Activated CD8-positive, alpha-beta T cell treated with anti-CD3 and anti-CD28 coated beads, Interleukin-2, amount 10 ng/mL, durations not matched to agents 7 days and 5 days (primary cell): ENCODE results near the gene ZFP69B. TPM values are rescaled to one million over a fixed set of nuclear protein-coding genes. Genes with fewer than 3 reads are reported as not detected.
"Not testable (repeated sequence)": the region's sequence is repeated elsewhere in the genome, so short reads cannot be mapped to it uniquely, and the experiment has no call there.

Source experiments
- ATAC-seq: fragments of 150-1000 bp; cut with Tn5 transposase; one replicate; pipeline ENCODE4 v1.10.0; 2021; ENCODE audit warnings: moderate library complexity
- CTCF ChIA-PET: fragments of 350-600 bp; sonication (Branson Sonifier 250); formaldehyde crosslinking; loops from one replicate; lab custom pipeline; 2021; ENCODE audit warnings: antibody characterized with exemption; lab: Charles Lee
- POLR2A ChIA-PET: fragments of 350-600 bp; sonication (Branson Sonifier 250); formaldehyde crosslinking; loops from one replicate; lab custom pipeline; 2021; ENCODE audit warnings: antibody characterized with exemption; lab: Charles Lee
- DNase-seq: peaks from one replicate; pipeline ENCODE4 v3.0.0-alpha.2; 2020
- H3K27ac Mint-ChIP-seq: one replicate; pipeline ENCODE4 v1.8.0; 2021; ENCODE audit warnings: mild to moderate bottlenecking, mixed read lengths
- H3K27me3 Mint-ChIP-seq: one replicate; pipeline ENCODE4 v1.8.0; 2021; ENCODE audit warnings: low read depth, mixed read lengths
- H3K36me3 Mint-ChIP-seq: one replicate; pipeline ENCODE4 v1.8.0; 2021; ENCODE audit warnings: low read depth, mixed read lengths
- H3K4me1 Mint-ChIP-seq: one replicate; pipeline ENCODE4 v1.8.0; 2021; ENCODE audit warnings: low read depth, mixed read lengths
- H3K4me3 Mint-ChIP-seq: one replicate; pipeline ENCODE4 v1.8.0; 2021; ENCODE audit warnings: mild to moderate bottlenecking, mixed read lengths
- H3K9me3 Mint-ChIP-seq: one replicate; pipeline ENCODE4 v1.8.0; 2022; ENCODE audit warnings: mixed read lengths; ENCODE audit not compliant: insufficient read depth
- total RNA-seq, 2 experiments: library from RNA; stranded (reverse); gene quantifications; one replicate each; pipeline ENCODE4 v1.2.3, GENCODE V29; 2021

The ZFP69B gene
- total RNA-seq, 2 experiments from 2014 or later: 3.6 to 3.8 TPM

GRCh38 chr1:40478276-40478675, 28.0 kb downstream of the ZFP69B start:
- Mint-ChIP-seq H3K4me3 (peak overlapping the region; percentile 72), H3K9me3 (peaks cover 30% of the 10 kb centered on the region)
- POLR2A ChIA-PET: interaction anchor here (2.3 kb wide), 1 partner anchor 30 kb away, joined by 15 read pairs; the partner anchor contains the start of gene EXO5

DNA sequence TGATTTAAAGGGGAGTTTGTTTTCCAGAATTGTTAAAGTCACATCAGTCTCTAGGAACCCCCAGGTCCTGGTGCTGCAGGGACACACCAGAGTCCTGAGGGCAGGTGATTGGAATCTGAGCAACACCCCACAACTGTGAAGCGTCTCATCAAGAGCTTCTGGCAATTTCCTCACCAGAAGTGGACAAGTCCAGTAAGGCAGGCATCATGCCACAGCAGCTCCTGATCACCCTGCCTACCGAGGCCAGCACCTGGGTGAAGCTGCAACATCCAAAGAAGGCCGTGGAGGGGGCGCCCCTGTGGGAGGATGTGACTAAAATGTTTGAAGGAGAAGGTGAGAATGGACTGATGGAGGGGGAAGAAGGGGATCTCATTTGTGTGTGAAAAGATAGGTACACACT, 28.9 kb downstream of the ZFP69B start:
- peaks cover 21% of the 10 kb centered on the region for H3K9me3 Mint-ChIP-seq
- DNase-seq (peak; percentile 21), ATAC-seq (no peak)
- H3K4me3 Mint-ChIP-seq: no peak overlapping the region
- H3K27me3 Mint-ChIP-seq: no peaks in the 10 kb centered on the region
- peaks cover 53% of the 10 kb centered on the region for H3K36me3 Mint-ChIP-seq
- ChIA-PET POLR2A (interaction anchor here (2.3 kb wide), 1 partner anchor 30 kb away, joined by 15 read pairs; the partner anchor contains the start of gene EXO5), CTCF (interaction anchor here (1.1 to 1.4 kb wide), 2 partner anchors 17 to 21 kb away, joined by 3 to 4 read pairs; no protein-coding TSS in a partner anchor)
- H3K27ac Mint-ChIP-seq: no peak overlapping the region
- peaks cover 20% of the 10 kb centered on the region for H3K4me1 Mint-ChIP-seq

More at GRCh38 chr1:40478276-40478675, 28.0 kb downstream of the ZFP69B start:
- Mint-ChIP-seq H3K4me1 (peaks cover 20% of the 10 kb centered on the region), H3K27ac (no peak overlapping the region), H3K36me3 (peaks cover 53% of the 10 kb centered on the region), H3K27me3 (no peaks in the 10 kb centered on the region)
- no peak for DNase-seq
- no peak for ATAC-seq
- CTCF ChIA-PET: interaction anchor here (0.7 to 1.8 kb wide), 7 partner anchors 9 to 140 kb away, joined by 3 to 4 read pairs (median 3); partner anchors contain the start of gene ZFP69B

DNA sequence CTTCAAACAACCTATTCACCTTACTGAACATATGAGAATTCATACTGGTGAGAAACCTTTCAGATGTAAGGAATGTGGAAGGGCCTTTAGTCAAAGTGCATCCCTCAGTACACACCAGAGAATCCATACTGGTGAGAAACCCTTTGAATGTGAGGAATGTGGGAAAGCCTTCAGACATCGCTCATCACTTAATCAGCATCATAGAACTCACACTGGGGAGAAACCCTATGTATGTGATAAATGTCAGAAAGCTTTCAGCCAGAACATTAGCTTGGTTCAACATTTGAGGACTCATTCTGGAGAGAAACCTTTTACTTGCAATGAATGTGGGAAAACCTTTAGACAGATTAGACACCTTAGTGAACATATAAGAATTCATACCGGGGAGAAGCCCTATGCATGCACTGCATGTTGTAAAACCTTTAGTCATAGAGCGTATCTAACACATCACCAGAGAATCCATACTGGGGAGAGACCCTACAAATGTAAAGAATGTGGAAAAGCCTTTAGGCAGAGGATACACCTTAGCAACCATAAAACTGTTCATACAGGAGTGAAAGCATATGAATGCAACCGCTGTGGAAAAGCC, 45.1 kb downstream of the ZFP69B start:
- Mint-ChIP-seq H3K4me3 (no peak overlapping the region), H3K27me3 (no peaks in the 10 kb centered on the region), H3K36me3 (peaks cover 74% of the 10 kb centered on the region), H3K4me1 (no peaks in the 10 kb centered on the region), H3K27ac (no peak overlapping the region), H3K9me3 (peaks cover 60% of the 10 kb centered on the region)
- DNase-seq (no peak), ATAC-seq (no peak)
- CTCF ChIA-PET: no interaction called here
- POLR2A ChIA-PET: no interaction called here

GRCh38 chr1:40502651-40503050, 52.4 kb downstream of the ZFP69B start:
- H3K27me3 Mint-ChIP-seq, DNase-seq, ATAC-seq, H3K4me1 Mint-ChIP-seq, H3K4me3 Mint-ChIP-seq, H3K27ac Mint-ChIP-seq: not testable (repeated sequence)
- Mint-ChIP-seq H3K9me3 (peaks cover 59% of the 10 kb centered on the region), H3K36me3 (peaks cover 54% of the 10 kb centered on the region)
- ChIA-PET CTCF (interaction anchor here (0.6 kb wide), 1 partner anchor 161 kb away, joined by 3 read pairs; no protein-coding TSS in a partner anchor), POLR2A (interaction anchor here (0.7 to 1.2 kb wide), 2 partner anchors 14 to 29 kb away, joined by 3 read pairs; partner anchors contain the start of gene ZNF684)

DNA sequence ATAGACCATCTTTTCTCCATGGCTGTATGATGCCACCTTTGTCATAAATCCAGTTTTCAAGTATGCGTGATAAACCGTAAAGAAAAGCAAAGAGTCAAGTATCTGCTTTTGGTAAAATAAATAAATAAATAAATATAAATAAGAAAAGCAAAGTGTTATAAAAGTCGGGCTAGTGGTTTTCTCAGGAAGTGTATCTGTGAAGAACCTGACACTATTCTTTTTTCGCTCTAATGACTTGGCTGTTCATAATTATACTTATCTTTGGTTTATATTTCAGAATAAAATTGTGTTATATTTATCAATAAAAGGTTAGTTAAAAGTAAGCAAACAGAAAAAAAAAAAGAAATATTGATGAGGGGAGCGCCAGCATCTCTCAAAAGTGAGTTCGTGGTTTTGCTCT, 57.7 kb downstream of the ZFP69B start:
- ATAC-seq (no peak), DNase-seq (no peak)
- Mint-ChIP-seq H3K4me1 (peaks cover 15% of the 10 kb centered on the region), H3K27me3 (no peaks in the 10 kb centered on the region), H3K36me3 (peaks cover 56% of the 10 kb centered on the region), H3K4me3 (peak overlapping the region; percentile 82), H3K9me3 (peaks cover 39% of the 10 kb centered on the region), H3K27ac (peak overlapping the region; percentile 90)
- CTCF ChIA-PET: interaction anchor here (1.0 to 1.4 kb wide), 5 partner anchors 18 to 193 kb away, joined by 3 to 4 read pairs (median 3); no protein-coding TSS in a partner anchor
- POLR2A ChIA-PET: interaction anchor here (0.6 to 1.8 kb wide), 7 partner anchors 9 to 110 kb away, joined by 3 to 15 read pairs (median 3); partner anchors contain the start of genes ZFP69 and ZNF684

GRCh38 chr1:40508375-40509341, 58.4 kb downstream of the ZFP69B start, which contains the start of gene EXO5:
Gene EXO5, plus strand, starts transcription at chr1:40508767. Its CDS starts 5,778 bp downstream, at chr1:40514545.
- H3K4me3 Mint-ChIP-seq: peak within 1 kb of the TSS; percentile 82
- peaks cover 15% of the 10 kb centered on the region for H3K4me1 Mint-ChIP-seq
- ChIA-PET CTCF (interaction anchor here (1.0 to 1.6 kb wide), 8 partner anchors 18 to 194 kb away, joined by 3 to 8 read pairs (median 3); partner anchors contain the start of gene ZFP69B), POLR2A (interaction anchor here (0.6 to 1.8 kb wide), 11 partner anchors 8 to 119 kb away, joined by 3 to 15 read pairs (median 3); partner anchors contain the start of genes ZFP69, ZFP69B and ZNF684)
- H3K9me3 Mint-ChIP-seq: peaks cover 32% of the 10 kb centered on the region
- peaks cover 55% of the 10 kb centered on the region for H3K36me3 Mint-ChIP-seq
- no peaks in the 10 kb centered on the region for H3K27me3 Mint-ChIP-seq
- H3K27ac Mint-ChIP-seq: peak within 1 kb of the TSS; percentile 90
- DNase-seq: peak; percentile 90
- ATAC-seq: peak; percentile 99

Other genes starting within 250 kb of the ZFP69B start
- gene TMCO2, start 202.5 kb upstream of the ZFP69B start, total RNA-seq: not detected
- 10 to 100 TPM; 28.9 to 29.8 TPM for gene ZMPSTE24, start 192.2 kb upstream of the ZFP69B start, total RNA-seq
- gene COL9A2, start 133.2 kb upstream of the ZFP69B start, total RNA-seq: 1 to 10 TPM; 2.4 to 2.5 TPM
- gene SMAP2, start 76.7 kb upstream of the ZFP69B start, total RNA-seq: 100 to 1,000 TPM; 106 to 107 TPM
- 1 to 10 TPM; 2.2 to 2.7 TPM for gene ZFP69, start 26.8 kb downstream of the ZFP69B start, total RNA-seq
- gene EXO5, start 58.3 kb downstream of the ZFP69B start, total RNA-seq: 10 to 100 TPM; 21.0 to 24.2 TPM
- gene ZNF684, start 81.2 kb downstream of the ZFP69B start, total RNA-seq: 1 to 10 TPM; 6.1 to 7.9 TPM
- 1 to 10 TPM; 4.7 to 6.2 TPM for gene RIMS3, start 215.2 kb downstream of the ZFP69B start, total RNA-seq
- gene NFYC, start 241.2 kb downstream of the ZFP69B start, total RNA-seq: 10 to 100 TPM; 71.5 to 74.4 TPM